ENCODE measurements around the gene ZFHX2. TPM values are rescaled to one million over a fixed set of nuclear protein-coding genes. Genes with fewer than 3 reads are reported as not detected.

Gene ZFHX2
- total RNA-seq, 2 donors from 2014 or later: 0.59 to 0.85 TPM

DNA sequence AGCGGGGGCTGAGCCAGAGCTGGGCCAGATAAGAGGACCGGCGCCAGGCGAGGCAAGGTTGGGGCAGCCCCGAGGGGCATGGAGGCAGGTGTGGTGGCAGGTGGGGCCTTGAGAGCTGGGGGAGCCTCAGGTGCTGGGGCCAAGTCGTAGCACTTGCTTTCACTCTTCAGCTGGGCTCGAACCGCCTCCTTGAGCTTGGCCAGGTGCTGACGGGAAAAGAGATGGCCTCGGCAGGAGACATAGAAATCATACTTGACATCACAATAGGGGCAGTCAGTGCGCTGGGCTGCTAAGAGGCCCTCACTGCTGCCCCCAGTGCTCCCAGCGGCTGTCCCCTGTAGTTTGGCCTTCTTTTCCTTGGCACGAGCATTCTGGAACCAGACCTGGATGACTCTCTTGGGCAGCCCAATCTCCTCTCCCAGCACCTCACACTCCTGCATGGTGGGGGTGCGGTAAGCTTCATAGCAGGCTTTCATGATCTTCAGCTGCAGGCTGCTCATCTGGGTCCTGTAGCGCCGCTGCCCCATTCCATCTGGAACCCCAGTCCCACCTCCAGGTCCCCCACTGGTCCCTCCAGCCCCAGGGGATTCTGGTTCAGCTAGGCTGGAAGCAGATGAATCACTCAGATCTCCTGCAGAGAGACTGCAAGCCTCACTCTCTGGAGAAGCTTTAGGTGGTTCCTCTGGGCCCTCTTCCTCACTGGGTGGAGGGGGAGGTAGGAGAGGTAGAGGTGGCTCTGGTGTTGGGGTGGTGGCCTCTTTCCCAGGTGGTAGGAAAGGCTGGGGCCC lies 28.1 kb downstream of the ZFHX2 start:
- TF ChIP-seq, protein P1, sequence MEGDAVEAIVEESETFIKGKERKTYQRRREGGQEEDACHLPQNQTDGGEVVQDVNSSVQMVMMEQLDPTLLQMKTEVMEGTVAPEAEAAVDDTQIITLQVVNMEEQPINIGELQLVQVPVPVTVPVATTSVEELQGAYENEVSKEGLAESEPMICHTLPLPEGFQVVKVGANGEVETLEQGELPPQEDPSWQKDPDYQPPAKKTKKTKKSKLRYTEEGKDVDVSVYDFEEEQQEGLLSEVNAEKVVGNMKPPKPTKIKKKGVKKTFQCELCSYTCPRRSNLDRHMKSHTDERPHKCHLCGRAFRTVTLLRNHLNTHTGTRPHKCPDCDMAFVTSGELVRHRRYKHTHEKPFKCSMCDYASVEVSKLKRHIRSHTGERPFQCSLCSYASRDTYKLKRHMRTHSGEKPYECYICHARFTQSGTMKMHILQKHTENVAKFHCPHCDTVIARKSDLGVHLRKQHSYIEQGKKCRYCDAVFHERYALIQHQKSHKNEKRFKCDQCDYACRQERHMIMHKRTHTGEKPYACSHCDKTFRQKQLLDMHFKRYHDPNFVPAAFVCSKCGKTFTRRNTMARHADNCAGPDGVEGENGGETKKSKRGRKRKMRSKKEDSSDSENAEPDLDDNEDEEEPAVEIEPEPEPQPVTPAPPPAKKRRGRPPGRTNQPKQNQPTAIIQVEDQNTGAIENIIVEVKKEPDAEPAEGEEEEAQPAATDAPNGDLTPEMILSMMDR (IDR thresholded peaks at IDR 0.05): no peak
- Histone ChIP-seq H3K27me3 (no peaks in the 10 kb centered on the region), H3K4me3 (no peak overlapping the region)

DNA sequence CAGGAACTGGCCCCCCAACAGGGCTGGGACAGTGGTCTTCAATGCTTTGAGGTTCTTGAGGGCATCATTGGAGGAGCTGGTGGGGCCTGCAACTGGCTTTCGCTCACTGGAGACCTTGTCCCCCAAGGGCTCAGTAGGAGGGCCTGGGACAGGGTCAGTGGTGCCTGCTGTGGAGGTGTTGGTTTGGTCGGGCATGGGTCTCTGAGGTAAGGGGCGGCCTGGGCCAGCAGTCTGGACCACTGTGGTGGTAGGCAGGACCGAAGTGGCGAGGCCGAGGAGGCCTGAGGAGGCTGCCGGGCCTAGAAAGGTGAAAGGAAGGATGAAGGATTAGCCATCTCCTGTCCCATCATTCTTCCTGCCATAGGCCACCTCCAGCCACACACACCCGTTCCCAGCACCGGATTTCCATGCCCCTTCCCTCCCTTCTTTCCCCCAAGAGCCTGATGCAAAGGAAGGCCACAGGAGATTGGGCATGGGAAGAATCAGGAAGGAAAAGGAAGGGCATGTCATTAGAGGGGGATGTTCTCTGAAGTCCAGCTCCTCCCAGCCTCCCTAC lies 28.8 kb downstream of the ZFHX2 start:
- Histone ChIP-seq H3K36me3 (no peaks in the 10 kb centered on the region), H3K9me3 (no peaks in the 10 kb centered on the region), H3K4me1 (no peaks in the 10 kb centered on the region), H3K4me3 (no peak overlapping the region), H3K27me3 (no peaks in the 10 kb centered on the region), H3K27ac (no peak overlapping the region)
- TF ChIP-seq, protein P1 (IDR thresholded peaks at IDR 0.05): no peak
- DNase-seq (ENCODE audit: low spot score): no peak

More for the DNA sequence above, 28.1 kb downstream of the ZFHX2 start:
- DNase-seq (ENCODE audit: low spot score): no peak
- no peak overlapping the region for H3K27ac ChIP-seq
- no peaks in the 10 kb centered on the region for H3K9me3 ChIP-seq
- no peaks in the 10 kb centered on the region for H3K4me1 ChIP-seq
- no peaks in the 10 kb centered on the region for H3K36me3 ChIP-seq

DNA sequence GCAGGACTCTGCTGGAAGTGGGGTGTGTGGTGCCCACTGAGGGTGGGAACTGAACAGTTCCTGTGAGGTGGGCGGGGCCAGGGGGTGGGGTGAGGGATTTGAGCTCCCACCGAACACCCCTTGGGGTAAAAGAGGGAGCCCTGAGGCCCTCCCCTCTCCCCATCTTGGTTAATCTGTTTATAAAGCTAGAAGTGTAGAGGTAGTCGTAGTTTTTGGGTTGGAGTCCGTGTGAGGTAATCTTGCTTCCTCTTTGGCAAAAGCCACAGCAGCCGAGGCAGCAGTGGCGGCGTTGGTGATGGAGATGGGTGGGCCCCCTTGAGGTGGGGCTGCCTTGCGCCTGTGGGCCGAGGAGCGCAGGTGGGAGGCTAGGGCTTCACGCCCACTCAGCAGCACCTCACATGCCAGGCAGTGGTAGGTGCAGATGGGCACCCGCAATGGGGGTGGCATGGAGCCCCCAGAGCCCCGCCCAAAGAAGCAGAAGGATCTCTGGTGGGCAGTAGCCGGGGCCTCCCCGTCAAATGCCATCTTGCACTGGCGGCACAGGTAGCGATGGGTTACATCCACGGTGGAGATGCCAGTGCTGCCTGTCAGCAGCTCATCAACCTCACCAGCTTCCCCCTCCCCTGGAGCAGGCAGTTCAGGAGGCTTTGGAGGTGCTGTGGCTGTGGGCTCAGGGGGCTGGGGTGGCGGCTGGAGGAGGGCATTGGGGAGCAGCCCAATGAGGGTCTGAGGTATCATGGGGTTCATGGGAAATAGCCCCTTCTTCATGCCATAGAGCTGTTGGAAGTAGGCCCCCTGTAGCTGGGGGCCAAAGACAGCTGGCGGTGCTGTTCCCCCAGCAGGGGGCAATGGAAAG lies 29.6 kb downstream of the ZFHX2 start:
- Histone ChIP-seq H3K27me3 (no peaks in the 10 kb centered on the region), H3K4me1 (no peaks in the 10 kb centered on the region), H3K27ac (no peak overlapping the region), H3K4me3 (no peak overlapping the region), H3K9me3 (no peaks in the 10 kb centered on the region), H3K36me3 (no peaks in the 10 kb centered on the region)
- DNase-seq (ENCODE audit: low spot score): no peak
- TF ChIP-seq, protein P1 (IDR thresholded peaks at IDR 0.05): no peak

DNA sequence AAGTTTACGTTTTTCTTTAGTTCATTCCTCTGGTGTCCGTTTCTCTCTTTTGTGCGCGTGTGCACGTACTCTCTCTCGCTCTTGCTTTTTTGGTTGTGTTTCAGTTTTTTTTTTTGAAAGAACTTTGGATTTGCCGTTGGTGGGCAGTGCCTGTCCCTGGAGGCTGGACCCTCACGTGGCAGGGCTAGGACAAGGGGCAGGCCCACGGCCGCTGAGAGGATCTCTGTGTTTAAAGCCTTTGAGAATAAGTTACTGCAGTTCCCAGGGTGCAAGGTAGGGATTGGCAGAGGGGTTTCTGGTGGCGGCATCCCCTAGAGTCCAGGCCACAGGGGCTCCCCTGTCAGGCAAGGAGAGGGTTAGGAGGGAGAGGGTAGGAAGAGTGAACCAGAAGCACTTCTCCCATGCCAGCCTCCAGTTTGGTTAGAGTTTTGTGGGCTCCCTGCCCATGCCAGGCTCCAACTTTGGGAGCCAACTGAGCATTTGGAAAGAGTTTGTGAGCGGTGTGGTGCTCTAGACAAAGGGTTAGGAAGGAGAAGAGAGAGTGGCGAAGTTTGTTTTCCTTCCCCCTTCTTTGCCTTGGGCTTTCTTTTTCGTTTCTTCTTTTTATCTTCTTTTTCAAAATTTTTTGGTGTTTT lies 30.5 kb downstream of the ZFHX2 start:
- Histone ChIP-seq H3K36me3 (no peaks in the 10 kb centered on the region), H3K9me3 (no peaks in the 10 kb centered on the region), H3K4me3 (no peak overlapping the region), H3K27ac (no peak overlapping the region), H3K4me1 (no peaks in the 10 kb centered on the region), H3K27me3 (no peaks in the 10 kb centered on the region)
- DNase-seq (ENCODE audit: low spot score): no peak
- TF ChIP-seq, protein P1 (IDR thresholded peaks at IDR 0.05): no peak

DNA sequence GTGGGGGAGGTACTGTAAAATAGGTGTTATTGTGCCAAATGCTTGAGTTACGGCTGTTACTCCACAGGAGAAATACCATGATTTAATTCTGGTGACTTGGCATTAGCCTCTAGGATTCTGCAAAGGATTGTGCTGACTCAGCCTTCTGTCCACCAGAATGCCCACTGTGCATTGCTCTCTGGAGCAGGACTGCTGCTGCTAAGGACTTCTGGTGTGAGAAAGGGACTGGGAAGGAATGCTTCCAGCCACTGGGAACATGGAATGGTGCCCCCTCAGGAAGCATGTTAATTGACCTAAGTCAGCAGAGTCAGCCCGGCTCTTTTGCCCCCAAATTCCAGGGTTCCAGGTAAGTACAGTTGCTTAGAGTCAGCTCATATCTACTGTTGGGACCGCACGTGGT lies 32.9 kb downstream of the ZFHX2 start:
- H3K27ac ChIP-seq: no peak overlapping the region
- H3K9me3 ChIP-seq: no peaks in the 10 kb centered on the region
- no peaks in the 10 kb centered on the region for H3K4me1 ChIP-seq
- no peak overlapping the region for H3K4me3 ChIP-seq
- no peaks in the 10 kb centered on the region for H3K27me3 ChIP-seq
- H3K36me3 ChIP-seq: no peaks in the 10 kb centered on the region
- no peak for DNase-seq (ENCODE audit: low spot score)
- TF ChIP-seq, protein P1 (IDR thresholded peaks at IDR 0.05): no peak
